ENCODE measurements around the gene TCEAL2. TPM values are rescaled to one million over a fixed set of nuclear protein-coding genes. Genes with fewer than 3 reads are reported as not detected.
A peak's percentile ranks its signal among the peaks of the same experiment; 100 is the strongest.
"Not testable (repeated sequence)": the region's sequence is repeated elsewhere in the genome, so short reads cannot be mapped to it uniquely, and the experiment has no call there.

Gene TCEAL2
- total and polyA plus RNA-seq, 4 donors: 17.8 to 190 (median 99.0) TPM

DNA sequence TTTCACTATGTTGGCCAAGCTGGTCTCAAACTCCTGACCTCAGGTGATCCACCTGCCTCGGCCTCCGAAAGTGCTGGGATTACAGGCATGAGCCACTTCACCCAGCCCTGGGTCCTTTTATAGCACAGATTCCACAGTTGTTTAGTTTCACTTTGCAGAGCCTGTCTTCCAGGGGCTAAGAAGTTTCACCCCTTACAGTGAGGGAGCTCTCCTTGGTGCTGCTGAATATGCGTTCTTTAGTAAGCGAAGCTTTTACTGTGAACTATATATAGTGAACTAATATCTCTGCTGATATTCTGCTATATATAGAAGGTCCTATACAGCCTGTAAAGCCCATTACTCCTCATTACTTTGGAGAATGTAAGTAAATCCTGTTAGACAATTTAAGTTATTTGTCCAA, 12.6 kb downstream of the TCEAL2 start:
- Histone ChIP-seq H3K27me3 (ENCODE audit: control insufficient read depth, insufficient read depth, low read length) (peaks cover 3% of the 10 kb centered on the region), H3K9me3 (ENCODE audit: control insufficient read depth, insufficient read depth, low read length) (no peaks in the 10 kb centered on the region), H3K4me3 (ENCODE audit: low read depth, low read length) (no peak overlapping the region), H3K27ac (ENCODE audit: low read depth, low read length) (no peak overlapping the region), H3K4me1 (ENCODE audit: control insufficient read depth, insufficient read depth, low read length) (peaks cover 4% of the 10 kb centered on the region), H3K36me3 (ENCODE audit: control insufficient read depth, insufficient read depth, low read length) (no peaks in the 10 kb centered on the region)
- no peak for DNase-seq (ENCODE audit: low read depth in 4 of 6, low spot score in 6 of 6)
- WGBS (ENCODE audit: insufficient coverage): 85% methylated on average over 2 of the region's 4 CpGs

DNA sequence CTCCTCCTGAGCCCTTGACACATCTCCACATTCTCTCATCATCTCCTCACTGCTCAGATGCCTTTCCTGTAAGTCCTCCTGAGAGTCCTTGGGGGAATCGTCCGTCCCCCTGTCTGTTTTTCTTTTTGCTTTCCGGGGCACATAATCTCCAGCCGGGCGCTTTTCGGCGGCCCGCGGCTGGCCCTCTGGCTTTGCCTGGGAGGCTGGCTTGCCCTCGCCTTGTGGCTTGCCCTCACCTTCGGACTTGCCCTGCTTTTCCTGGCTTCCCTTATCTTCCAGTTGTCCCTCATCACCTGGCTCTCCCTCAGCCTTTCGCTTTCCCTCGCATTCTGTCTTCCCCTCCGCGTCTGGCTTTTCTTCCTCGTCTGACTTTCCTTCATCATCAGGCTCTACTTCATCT, 15.4 kb downstream of the TCEAL2 start:
- not testable (repeated sequence) for H3K36me3 ChIP-seq (ENCODE audit: control insufficient read depth, insufficient read depth, low read length); H3K9me3 ChIP-seq (ENCODE audit: control insufficient read depth, insufficient read depth, low read length); H3K4me3 ChIP-seq (ENCODE audit: low read depth, low read length); H3K27ac ChIP-seq (ENCODE audit: low read depth, low read length); DNase-seq (ENCODE audit: low read depth in 4 of 6, low spot score in 6 of 6); H3K4me1 ChIP-seq (ENCODE audit: control insufficient read depth, insufficient read depth, low read length)
- peaks cover 11% of the 10 kb centered on the region for H3K27me3 ChIP-seq (ENCODE audit: control insufficient read depth, insufficient read depth, low read length)
- WGBS (ENCODE audit: insufficient coverage): 55% methylated on average over 11 of the region's 16 CpGs

DNA sequence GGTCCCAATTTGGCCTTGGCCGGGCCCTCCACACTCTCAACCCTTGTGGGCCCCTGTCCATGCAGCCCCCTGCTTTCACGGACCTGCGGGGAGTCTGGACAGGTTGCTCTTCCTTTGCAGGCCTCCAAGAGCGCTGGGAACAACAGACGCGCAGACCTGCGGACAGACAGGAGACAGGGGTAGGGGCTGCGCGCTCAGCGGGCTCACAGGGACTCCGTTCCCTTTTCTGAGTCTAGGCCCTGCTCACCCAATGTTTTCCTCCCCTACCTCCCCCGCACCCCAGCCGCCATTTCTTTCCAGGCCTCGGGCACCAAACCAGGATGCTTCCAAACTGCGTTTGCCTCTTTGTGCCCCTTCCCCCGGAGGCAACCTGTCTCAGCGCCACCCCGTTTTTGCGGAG, 16.2 kb downstream of the TCEAL2 start:
- H3K27me3 ChIP-seq (ENCODE audit: control insufficient read depth, insufficient read depth, low read length): peaks cover 11% of the 10 kb centered on the region

DNA sequence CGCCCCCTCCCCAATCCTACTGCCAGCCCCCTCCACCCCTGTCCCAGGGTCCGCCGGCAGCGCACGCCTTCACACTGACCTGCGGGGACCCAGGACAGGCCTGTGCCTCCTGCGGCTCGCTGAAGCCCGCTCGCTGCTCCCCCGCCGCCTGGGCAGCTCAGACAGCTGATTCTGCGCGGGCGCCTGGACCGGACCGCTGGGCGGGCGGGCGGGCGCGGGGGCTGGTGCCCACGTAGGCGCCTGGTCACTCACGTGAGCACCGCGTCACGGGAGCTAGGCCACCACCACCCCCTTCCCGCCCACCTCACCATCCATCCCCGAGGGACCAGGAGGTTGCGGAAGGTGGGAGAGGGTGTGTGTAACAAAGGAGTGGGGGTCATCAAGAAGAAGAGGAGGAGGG, 16.8 kb downstream of the TCEAL2 start, which contains the start of gene TCEAL6:
TCEAL6 (minus strand) TSS at position 208 of the 400 bp plus-strand sequence.
- H3K9me3 ChIP-seq (ENCODE audit: control insufficient read depth, insufficient read depth, low read length); H3K4me1 ChIP-seq (ENCODE audit: control insufficient read depth, insufficient read depth, low read length); H3K27ac ChIP-seq (ENCODE audit: low read depth, low read length); H3K36me3 ChIP-seq (ENCODE audit: control insufficient read depth, insufficient read depth, low read length): not testable (repeated sequence)
- peaks cover 11% of the 10 kb centered on the region for H3K27me3 ChIP-seq (ENCODE audit: control insufficient read depth, insufficient read depth, low read length)
- DNase-seq (ENCODE audit: low read depth in 4 of 6, low spot score in 6 of 6): peak in 2 of 6 donors; percentile 53 to 72
- no CpG with 5 or more reads among the region's 31 CpGs for WGBS (ENCODE audit: insufficient coverage)
- H3K4me3 ChIP-seq (ENCODE audit: low read depth, low read length): peak within 1 kb of the TSS; percentile 18

More for the DNA sequence above, 16.2 kb downstream of the TCEAL2 start:
- not testable (repeated sequence) for H3K9me3 ChIP-seq (ENCODE audit: control insufficient read depth, insufficient read depth, low read length); H3K27ac ChIP-seq (ENCODE audit: low read depth, low read length); DNase-seq (ENCODE audit: low read depth in 4 of 6, low spot score in 6 of 6); H3K36me3 ChIP-seq (ENCODE audit: control insufficient read depth, insufficient read depth, low read length); H3K4me1 ChIP-seq (ENCODE audit: control insufficient read depth, insufficient read depth, low read length)
- WGBS (ENCODE audit: insufficient coverage): 38% methylated on average over 19 of the region's 19 CpGs
- peak overlapping the region; percentile 18 for H3K4me3 ChIP-seq (ENCODE audit: low read depth, low read length)

DNA sequence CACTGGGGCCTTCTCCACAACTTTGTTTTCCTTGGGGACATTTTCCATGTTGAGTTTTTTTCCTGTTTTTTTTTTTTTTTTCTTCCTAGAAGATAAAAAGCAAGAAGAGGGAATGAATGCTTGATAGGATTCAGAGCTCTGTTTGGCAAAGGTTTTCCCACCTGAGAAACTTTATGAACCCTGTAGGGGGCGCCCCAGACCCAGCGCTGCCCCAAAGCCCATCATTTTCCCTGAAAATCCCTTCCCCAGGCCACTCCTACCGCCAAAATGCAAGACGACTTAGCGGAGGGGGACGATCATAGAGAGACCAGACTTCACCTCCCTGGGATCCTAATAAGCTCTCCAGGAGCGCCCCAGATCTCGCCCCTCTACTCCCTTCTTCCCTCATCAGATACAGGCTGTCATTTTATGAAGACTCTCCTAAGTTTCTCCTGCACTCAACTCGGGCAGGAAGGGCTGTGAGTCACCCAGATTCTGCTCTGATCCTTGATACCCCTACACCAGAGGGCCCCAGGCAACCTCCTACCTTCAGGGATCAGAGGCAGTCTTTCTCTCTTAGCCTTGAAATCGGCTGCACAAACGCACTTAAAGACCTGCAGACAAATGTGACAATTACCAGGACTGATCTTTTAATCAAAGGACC, 28.9 kb downstream of the TCEAL2 start:
- Histone ChIP-seq H3K36me3 (ENCODE audit: control insufficient read depth, insufficient read depth, low read length) (no peaks in the 10 kb centered on the region), H3K4me1 (ENCODE audit: control insufficient read depth, insufficient read depth, low read length) (no peaks in the 10 kb centered on the region), H3K4me3 (ENCODE audit: low read depth, low read length) (peak overlapping the region; percentile 39), H3K27ac (ENCODE audit: low read depth, low read length) (no peak overlapping the region), H3K9me3 (ENCODE audit: control insufficient read depth, insufficient read depth, low read length) (no peaks in the 10 kb centered on the region), H3K27me3 (ENCODE audit: control insufficient read depth, insufficient read depth, low read length) (peaks cover 3% of the 10 kb centered on the region)
- WGBS (ENCODE audit: insufficient coverage): 11% methylated on average over 8 of the region's 11 CpGs
- DNase-seq (ENCODE audit: low read depth in 4 of 6, low spot score in 6 of 6): peak in 2 of 6 donors; percentile 12 to 54

DNA sequence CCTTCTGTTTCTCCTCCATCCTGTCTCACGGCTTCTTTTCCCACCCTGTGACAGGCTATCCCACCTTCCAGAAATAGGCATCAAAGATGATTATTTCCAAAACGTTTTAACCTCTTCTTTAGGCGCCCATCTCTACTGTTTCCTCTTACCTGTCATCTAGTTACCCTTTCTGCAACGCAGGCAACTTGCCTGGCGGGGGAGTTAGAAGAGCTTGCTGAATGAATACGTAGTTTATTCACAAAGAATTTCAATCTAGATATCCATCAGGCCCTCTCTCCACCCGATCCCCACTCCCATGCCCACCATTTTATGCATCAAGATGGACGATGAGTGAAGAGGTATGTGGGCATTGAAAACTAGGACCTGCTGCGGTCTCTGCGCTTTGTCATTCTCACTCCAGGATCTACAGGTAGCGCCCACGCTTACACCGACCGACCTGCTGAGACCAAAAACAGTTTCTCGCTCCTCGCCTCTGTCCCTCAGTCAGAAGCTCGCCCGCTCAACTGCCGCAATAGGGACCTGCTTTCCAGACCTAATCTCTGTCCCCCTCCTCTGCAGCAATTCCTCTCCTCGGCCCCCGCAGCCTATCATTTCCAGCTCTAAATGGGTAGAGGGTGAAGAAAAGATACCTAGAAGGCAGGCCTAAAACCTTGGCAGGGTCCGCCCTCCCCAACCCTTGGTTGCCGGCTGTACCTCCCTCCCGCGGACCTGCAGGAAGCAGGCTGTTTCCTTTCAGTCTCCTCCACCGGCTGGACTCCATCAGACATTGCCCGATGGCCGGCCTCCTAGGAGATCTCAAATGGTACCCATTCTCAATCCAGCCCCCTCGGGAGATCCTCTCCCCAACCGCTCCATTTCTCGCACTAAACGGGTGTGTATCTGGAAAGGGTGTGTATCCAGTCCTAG, 29.7 kb downstream of the TCEAL2 start:
- H3K27me3 ChIP-seq (ENCODE audit: control insufficient read depth, insufficient read depth, low read length): peaks cover 3% of the 10 kb centered on the region
- H3K27ac ChIP-seq (ENCODE audit: low read depth, low read length): peak overlapping the region; percentile 64
- DNase-seq (ENCODE audit: low read depth in 4 of 6, low spot score in 6 of 6): peak in 3 of 6 donors; percentile 3 to 74 (median 46)
- H3K4me3 ChIP-seq (ENCODE audit: low read depth, low read length): peak overlapping the region; percentile 39
- WGBS (ENCODE audit: insufficient coverage): 39% methylated on average over 19 of the region's 32 CpGs
- H3K36me3 ChIP-seq (ENCODE audit: control insufficient read depth, insufficient read depth, low read length): no peaks in the 10 kb centered on the region
- no peaks in the 10 kb centered on the region for H3K9me3 ChIP-seq (ENCODE audit: control insufficient read depth, insufficient read depth, low read length)
- no peaks in the 10 kb centered on the region for H3K4me1 ChIP-seq (ENCODE audit: control insufficient read depth, insufficient read depth, low read length)

DNA sequence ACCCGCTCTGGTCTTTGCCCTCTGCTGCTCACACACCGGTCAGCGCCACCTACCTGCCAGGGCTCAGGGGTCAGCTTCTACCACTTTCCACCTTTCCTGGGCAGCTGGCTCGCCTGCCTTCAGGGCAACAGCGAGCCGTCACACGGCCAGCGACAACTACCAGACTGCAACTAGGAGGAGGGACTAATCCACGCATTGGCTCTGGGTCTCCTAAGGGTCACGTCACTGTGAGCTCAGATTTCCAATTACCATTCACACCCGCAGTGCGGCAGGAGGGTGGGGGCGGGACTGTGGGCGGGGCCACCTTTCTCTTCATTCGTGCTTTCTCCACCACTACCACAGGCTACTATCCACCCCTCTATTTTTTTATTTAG, 30.3 kb downstream of the TCEAL2 start, which contains the start of gene BEX5:
BEX5 (minus strand) TSS at position 172 of the 374 bp plus-strand sequence. CDS start 1,712 bp downstream, outside the sequence.
- no peaks in the 10 kb centered on the region for H3K9me3 ChIP-seq (ENCODE audit: control insufficient read depth, insufficient read depth, low read length)
- H3K4me3 ChIP-seq (ENCODE audit: low read depth, low read length): peak within 1 kb of the TSS; percentile 39
- no peaks in the 10 kb centered on the region for H3K36me3 ChIP-seq (ENCODE audit: control insufficient read depth, insufficient read depth, low read length)
- H3K27ac ChIP-seq (ENCODE audit: low read depth, low read length): peak within 1 kb of the TSS; percentile 64
- peak in 4 of 6 donors; percentile 48 to 95 (median 76) for DNase-seq (ENCODE audit: low read depth in 4 of 6, low spot score in 6 of 6)
- 41% methylated on average over 10 of the region's 15 CpGs for WGBS (ENCODE audit: insufficient coverage)
- peaks cover 3% of the 10 kb centered on the region for H3K27me3 ChIP-seq (ENCODE audit: control insufficient read depth, insufficient read depth, low read length)
- no peaks in the 10 kb centered on the region for H3K4me1 ChIP-seq (ENCODE audit: control insufficient read depth, insufficient read depth, low read length)

Other genes starting within 250 kb of the TCEAL2 start
- gene ZMAT1, start 193.7 kb upstream of the TCEAL2 start, total RNA-seq: 10 to 100 TPM; 12.8 to 14.8 TPM
- 10 to 100 TPM; 30.6 to 42.1 TPM for gene ZMAT1, start 193.7 kb upstream of the TCEAL2 start, polyA plus RNA-seq (ENCODE audit: insufficient read length in 2 of 2)
- 1 to 10 TPM; 5.1 to 6.2 TPM for gene TCEAL6, start 16.8 kb downstream of the TCEAL2 start, total RNA-seq
- gene TCEAL6, start 16.8 kb downstream of the TCEAL2 start, polyA plus RNA-seq (ENCODE audit: insufficient read length in 2 of 2): 10 to 100 TPM; 34.0 to 36.9 TPM
- 10 to 100 TPM; 28.3 to 33.2 TPM for gene BEX5, start 30.3 kb downstream of the TCEAL2 start, total RNA-seq
- 100 to 1,000 TPM; 137 to 154 TPM for gene BEX5, start 30.3 kb downstream of the TCEAL2 start, polyA plus RNA-seq (ENCODE audit: insufficient read length in 2 of 2)
- not detected for gene TCP11X1, start 89.6 kb downstream of the TCEAL2 start, total RNA-seq
- not detected for gene TCP11X1, start 89.6 kb downstream of the TCEAL2 start, polyA plus RNA-seq (ENCODE audit: insufficient read length in 2 of 2)
- gene NXF2, start 121.5 kb downstream of the TCEAL2 start, total RNA-seq: under 1 TPM in 1 of 2 donors, not detected in 1; 0.22 TPM
- gene NXF2, start 121.5 kb downstream of the TCEAL2 start, polyA plus RNA-seq (ENCODE audit: insufficient read length in 2 of 2): under 1 TPM in 1 of 2 donors, not detected in 1; 0.32 TPM

Data from spinal cord (tissue), 10 donors.